Measurements from ENCODE around the gene RPS8.

- TF ChIP-seq POLR2AphosphoS5 (IDR thresholded peaks at IDR 0.05): no peak
- no peak for TF ChIP-seq CTCF (IDR thresholded peaks at IDR 0.05 in 8 of 11, conservative IDR thresholded peaks at IDR 0.05 in 3 of 11)
- no peak for TF ChIP-seq POLR2A (IDR thresholded peaks at IDR 0.05)
Measured at GRCh38 chr1:44735992-44736391, 39.3 kb upstream of the RPS8 start.
